Aorta (tissue), 5 donors: ENCODE data around the gene HOXD9. TPM values are rescaled to one million over a fixed set of nuclear protein-coding genes. Genes with fewer than 3 reads are reported as not detected.
A peak's percentile ranks its signal among the peaks of the same experiment; 100 is the strongest.

Source experiments
- ATAC-seq: fragments of 200-7000 bp; cut with Tn5 transposase; one replicate; pipeline ENCODE4 v1.9.1; 2022; ENCODE audit warnings: moderate library complexity; ENCODE audit not compliant: low FRiP score
- DNase-seq, 2 donors: peaks; one replicate each; pipeline ENCODE4 v3.0.0-alpha.2; 2020
- H3K27ac ChIP-seq, 2 donors: one replicate each; pipeline ENCODE4 v1.5.1; 2013; ENCODE audit warnings: low read length in 2 of 2, mild to moderate bottlenecking in 2 of 2, moderate library complexity in 2 of 2, control low read depth in 1 of 2, inconsistent platforms in 1 of 2, low read depth in 1 of 2
- H3K27me3 ChIP-seq, 2 donors: one replicate each; pipeline ENCODE4 v1.6.1; 2013; ENCODE audit warnings: control low read depth in 1 of 2, low read length in 1 of 2, mild to moderate bottlenecking in 1 of 2, moderate library complexity in 1 of 2; ENCODE audit not compliant: insufficient read depth in 2 of 2, control insufficient read depth in 1 of 2
- H3K36me3 ChIP-seq, 2 donors: one replicate each; pipeline ENCODE4 v1.6.1; 2013; ENCODE audit warnings: control low read depth in 1 of 2, low read length in 1 of 2, mild to moderate bottlenecking in 1 of 2; ENCODE audit not compliant: insufficient read depth in 2 of 2, control insufficient read depth in 1 of 2
- H3K4me1 ChIP-seq, 2 donors: one replicate each; pipeline ENCODE4 v1.6.1; 2013; ENCODE audit warnings: low read length in 2 of 2, control low read depth in 1 of 2, mild to moderate bottlenecking in 1 of 2, moderate library complexity in 1 of 2; ENCODE audit not compliant: insufficient read depth in 2 of 2, control insufficient read depth in 1 of 2
- H3K4me3 ChIP-seq, 2 donors: one replicate each; pipeline ENCODE4 v1.5.1; 2013; ENCODE audit warnings: low read length in 2 of 2, control low read depth in 1 of 2, mild to moderate bottlenecking in 1 of 2
- H3K9me3 ChIP-seq: one replicate; pipeline ENCODE4 v1.6.1; 2013; ENCODE audit warnings: mild to moderate bottlenecking, low read length; ENCODE audit not compliant: control insufficient read depth
- WGBS, 2 donors: extraction: QIAGEN DNeasy Blood & Tissue Kit; methylation state at CpG; one replicate each; pipeline ENCODE4 v1.1.7; 2013; 5-methylcytosine and 5-hydroxymethylcytosine counted together
- intact Hi-C, 2 donors: fragments of 100-400 bp; cut with DNase I; formaldehyde crosslinking; loops; one replicate each; pipeline versions ENCODE4 v1.14.2 to v1.15.0; 2022
- polyA plus RNA-seq, 2 donors: library from polyadenylated mRNA; stranded (reverse); fragments of 200-250 nt; gene quantifications; one replicate each; pipeline ENCODE4 v1.2.3, GENCODE V29; 2013
- total RNA-seq, 2 donors: library from RNA; stranded (reverse); fragmentation: NEBNext Ultra II Directional; extraction: Animal tissue kit (Norgen Biotek cat#: 25700); gene quantifications; one replicate each; pipeline ENCODE4 v1.2.1, GENCODE V29; 2021
- donor health status: healthy with polysubstance abuse.
- donor health status: Bipolar disorder and iron deficiency.
- donor health status: DM: no; HTN: no; CAD: no.
- donor health status: DM: no; HTN: no; CAD: no.
- donor health status: DM: yes; HTN: yes; CAD: no.

HOXD9 gene
- total and polyA plus RNA-seq, 4 donors, result 0.08 to 2.3 (median 1.8) TPM; not detected in 1

- DNase-seq, result no peak
- Histone ChIP-seq H3K9me3 (no peaks in the 10 kb centered on the region), H3K27ac (no peak overlapping the region), H3K4me3 (no peak overlapping the region), H3K36me3 (no peaks in the 10 kb centered on the region), H3K27me3 (no peaks in the 10 kb centered on the region), H3K4me1 (no peaks in the 10 kb centered on the region)
- WGBS, 2 donors, result 11 to 13% methylated on average over 40 of the region's 40 CpGs
- intact Hi-C loops, result no loop called here
- no peak for ATAC-seq
These were observed 9.9 kb upstream of the HOXD9 start for GRCh38 chr2:176112375-176113302.

DNA sequence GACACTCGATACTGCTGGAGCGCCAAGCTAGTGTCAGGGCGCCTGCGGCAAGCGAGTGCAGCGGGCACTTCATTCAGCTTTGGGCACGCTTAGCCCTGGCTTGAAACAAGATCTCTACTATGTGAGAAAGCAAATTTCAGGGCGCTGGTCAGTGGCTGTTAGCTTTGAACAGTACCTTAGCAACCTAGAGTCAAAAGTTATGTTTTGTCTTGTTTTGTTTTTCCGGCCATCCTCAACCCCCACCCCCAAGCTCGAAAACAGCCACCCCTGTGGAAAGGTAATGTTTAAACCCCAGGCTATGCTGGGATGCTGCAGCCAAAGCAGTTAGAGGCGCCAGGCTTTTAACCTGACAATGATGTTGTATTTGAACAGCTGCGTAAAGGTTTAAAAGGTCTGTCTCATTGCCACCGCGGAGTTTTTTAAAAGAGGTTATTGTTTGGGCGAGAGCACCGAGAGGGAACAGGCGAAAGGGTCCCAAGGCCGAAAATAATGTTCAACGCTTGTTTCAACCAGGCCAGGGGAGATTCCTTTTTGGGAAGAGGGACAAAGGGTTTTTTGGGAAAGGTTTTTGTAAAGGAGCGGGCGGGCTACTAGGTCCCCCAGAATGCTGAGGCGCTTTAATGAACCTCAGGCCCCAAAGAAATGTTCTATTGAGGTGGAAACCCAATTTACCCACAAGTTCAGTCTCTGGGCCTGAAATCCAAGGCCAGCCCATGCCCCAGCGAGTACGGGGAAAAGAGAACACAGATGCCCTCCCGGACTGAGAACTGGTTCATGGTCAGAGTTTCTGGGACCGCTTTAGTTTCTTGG is 8.2 kb upstream of the HOXD9 start:
- Histone ChIP-seq H3K27me3 (no peaks in the 10 kb centered on the region), H3K36me3 (no peaks in the 10 kb centered on the region), H3K9me3 (no peaks in the 10 kb centered on the region), H3K4me1 (no peaks in the 10 kb centered on the region), H3K4me3 (no peak overlapping the region), H3K27ac (no peak overlapping the region)
- WGBS, 2 donors, result 30 to 34% methylated on average over 26 of the region's 26 CpGs
- ATAC-seq (no peak), DNase-seq (no peak)
- intact Hi-C loops, result no loop called here

- H3K9me3 ChIP-seq, result no peaks in the 10 kb centered on the region
- intact Hi-C loops, result loop anchor here in 1 of 2 donors (5.0 kb wide), 1 partner anchor 1032 kb away; no protein-coding TSS in a partner anchor
- H3K4me3 ChIP-seq, result no peak overlapping the region
- H3K27me3 ChIP-seq, result no peaks in the 10 kb centered on the region
- no peak overlapping the region for H3K27ac ChIP-seq
- H3K36me3 ChIP-seq, result no peaks in the 10 kb centered on the region
- DNase-seq (no peak), ATAC-seq (no peak)
- WGBS, 2 donors, result 36 to 42% methylated on average over 16 of the region's 16 CpGs
- H3K4me1 ChIP-seq, result no peaks in the 10 kb centered on the region
These were observed 7.4 kb upstream of the HOXD9 start for GRCh38 chr2:176114930-176115625.

DNA sequence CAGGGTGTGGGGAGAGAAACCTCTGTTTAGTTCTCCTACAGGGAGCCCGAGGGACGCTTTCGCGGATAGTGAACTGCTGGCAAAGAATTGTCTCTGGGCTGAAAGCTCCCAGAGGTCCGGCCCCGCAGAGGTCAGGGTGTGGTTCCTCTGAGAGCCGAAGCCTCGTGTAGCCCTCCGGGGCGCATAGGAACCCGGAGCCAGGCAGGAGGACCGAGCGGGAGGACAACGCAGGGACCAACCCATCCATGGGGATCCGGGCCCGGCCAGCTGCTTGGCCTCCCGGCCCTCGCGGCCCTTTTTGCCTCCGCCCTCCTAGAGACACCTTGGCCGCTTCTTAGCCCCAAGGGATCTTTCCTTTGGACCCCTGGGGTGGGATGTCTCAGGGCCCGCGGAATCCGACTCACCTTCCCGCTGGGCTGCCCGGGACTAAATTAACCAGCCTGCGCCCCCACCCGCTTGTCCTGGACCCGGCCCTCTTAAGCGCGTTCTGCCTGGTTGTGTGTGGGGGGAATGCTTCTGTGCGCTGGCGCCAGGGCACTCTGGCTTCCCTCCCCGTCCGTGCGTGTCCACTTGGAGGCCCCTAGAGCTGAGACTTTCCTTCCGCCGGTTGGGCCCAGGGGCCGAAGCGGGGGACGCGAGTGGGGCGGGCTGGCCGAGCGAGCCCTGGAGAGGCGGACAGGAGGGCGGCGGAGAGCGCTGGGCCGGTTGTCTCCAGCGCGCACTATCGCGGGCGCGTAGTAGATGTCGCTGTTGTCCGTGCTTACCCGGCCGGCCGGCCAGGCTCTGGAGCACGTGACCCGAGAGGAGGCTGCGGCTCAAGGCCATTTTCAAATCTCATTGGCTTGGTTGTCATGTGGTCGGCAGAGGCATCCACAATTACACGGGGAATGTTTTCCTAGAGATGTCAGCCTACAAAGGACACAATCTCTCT is 6.4 kb upstream of the HOXD9 start, which contains the start of gene HOXD10:
Gene HOXD10 (plus strand): TSS at position 896 of the 931 bp plus-strand sequence. CDS start 56 bp downstream, outside the sequence.
- Histone ChIP-seq H3K4me1 (no peaks in the 10 kb centered on the region), H3K27ac (no peak within 1 kb of the TSS), H3K9me3 (no peaks in the 10 kb centered on the region), H3K27me3 (no peaks in the 10 kb centered on the region), H3K4me3 (no peak within 1 kb of the TSS), H3K36me3 (no peaks in the 10 kb centered on the region)
- peak in 1 of 2 donors; percentile 89 for DNase-seq
- ATAC-seq, result peak; percentile 87
- intact Hi-C loops, result loop anchor here in 1 of 2 donors (5.0 kb wide), 1 partner anchor 1031 kb away; no protein-coding TSS in a partner anchor
- WGBS, 2 donors, result 7% methylated on average over 54 to 66 of the region's 66 CpGs

GRCh38 chr2:176117162-176117822 is 5.2 kb upstream of the HOXD9 start:
- no peaks in the 10 kb centered on the region for H3K36me3 ChIP-seq
- no peaks in the 10 kb centered on the region for H3K4me1 ChIP-seq
- intact Hi-C loops, result loop anchor here in 1 of 2 donors (5.0 kb wide), 1 partner anchor 1030 kb away; no protein-coding TSS in a partner anchor
- H3K27ac ChIP-seq, result no peak overlapping the region
- ATAC-seq (no peak), DNase-seq (no peak)
- no peaks in the 10 kb centered on the region for H3K9me3 ChIP-seq
- 14 to 17% methylated on average over 38 to 40 of the region's 40 CpGs for WGBS, 2 donors
- no peaks in the 10 kb centered on the region for H3K27me3 ChIP-seq
- H3K4me3 ChIP-seq, result no peak overlapping the region

- intact Hi-C loops, result loop anchor here in 1 of 2 donors (5.0 kb wide), 1 partner anchor 1029 kb away; no protein-coding TSS in a partner anchor
- H3K4me1 ChIP-seq, result no peaks in the 10 kb centered on the region
- no peaks in the 10 kb centered on the region for H3K9me3 ChIP-seq
- no peak overlapping the region for H3K4me3 ChIP-seq
- DNase-seq (no peak), ATAC-seq (no peak)
- no peaks in the 10 kb centered on the region for H3K27me3 ChIP-seq
- WGBS, 2 donors, result 14 to 19% methylated on average over 11 of the region's 11 CpGs
- no peak overlapping the region for H3K27ac ChIP-seq
- no peaks in the 10 kb centered on the region for H3K36me3 ChIP-seq
These were observed 4.6 kb upstream of the HOXD9 start for GRCh38 chr2:176117823-176118371.

DNA sequence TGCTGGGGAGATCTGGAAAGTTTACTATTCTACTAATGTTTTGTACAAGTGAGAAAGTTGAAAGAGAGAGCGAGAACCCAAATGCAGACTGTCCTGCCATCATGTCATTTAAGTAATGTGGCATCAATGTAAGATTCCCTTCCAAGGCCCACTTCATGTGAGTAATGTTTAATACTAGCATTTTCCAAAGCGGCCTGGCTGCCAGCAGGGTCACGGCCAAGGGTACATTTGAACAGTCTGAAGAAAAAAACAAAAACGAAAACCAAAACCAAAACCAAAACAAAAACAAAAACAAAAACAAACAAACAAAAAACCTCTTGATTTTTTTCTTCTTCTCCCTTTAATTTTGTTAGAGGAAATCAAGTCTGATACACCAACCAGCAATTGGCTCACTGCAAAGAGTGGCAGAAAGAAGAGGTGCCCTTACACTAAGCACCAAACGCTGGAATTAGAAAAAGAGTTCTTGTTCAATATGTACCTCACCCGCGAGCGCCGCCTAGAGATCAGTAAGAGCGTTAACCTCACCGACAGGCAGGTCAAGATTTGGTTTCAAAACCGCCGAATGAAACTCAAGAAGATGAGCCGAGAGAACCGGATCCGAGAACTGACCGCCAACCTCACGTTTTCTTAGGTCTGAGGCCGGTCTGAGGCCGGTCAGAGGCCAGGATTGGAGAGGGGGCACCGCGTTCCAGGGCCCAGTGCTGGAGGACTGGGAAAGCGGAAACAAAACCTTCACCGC is 3.7 kb upstream of the HOXD9 start:
- intact Hi-C loops, result loop anchor here in 1 of 2 donors (5.0 kb wide), 1 partner anchor 1029 kb away; no protein-coding TSS in a partner anchor
- Histone ChIP-seq H3K27me3 (no peaks in the 10 kb centered on the region), H3K9me3 (no peaks in the 10 kb centered on the region), H3K36me3 (no peaks in the 10 kb centered on the region), H3K27ac (no peak overlapping the region), H3K4me1 (no peaks in the 10 kb centered on the region), H3K4me3 (no peak overlapping the region)
- DNase-seq (no peak), ATAC-seq (no peak)
- WGBS, 2 donors, result 23 to 24% methylated on average over 24 of the region's 24 CpGs
